ENCODE data around the gene METTL15.
"Not testable (repeated sequence)": the region's sequence is repeated elsewhere in the genome, so short reads cannot be mapped to it uniquely, and the experiment has no call there.

METTL15 gene

GRCh38 chr11:28107750-28108618 is at the start of gene METTL15, which contains the start of gene KIF18A:
Gene METTL15 (plus strand): TSS chr11:28108388. CDS start chr11:28113335, 4,947 bp downstream.
Gene KIF18A (minus strand): TSS chr11:28108156. CDS start chr11:28097947, 10,209 bp downstream.
- peak; percentile 97 to 99 for DNase-seq

- DNase-seq, result no peak
These were observed 36.9 kb upstream of the METTL15 start for GRCh38 chr11:28071305-28071704.

- no peak for DNase-seq
These were observed 35.9 kb upstream of the METTL15 start for GRCh38 chr11:28072321-28072720.

GRCh38 chr11:28077521-28077920 is 30.7 kb upstream of the METTL15 start:
- peak in 1 of 2 experiments; percentile 66 for DNase-seq

- DNase-seq, result no peak
These were observed 25.1 kb upstream of the METTL15 start for GRCh38 chr11:28083118-28083517.

- no peak for DNase-seq
These were observed 21.6 kb upstream of the METTL15 start for GRCh38 chr11:28086569-28086968.

- not testable (repeated sequence) for DNase-seq
These were observed 21.0 kb upstream of the METTL15 start for GRCh38 chr11:28087192-28087591.

GRCh38 chr11:28087693-28088092 is 20.5 kb upstream of the METTL15 start:
- not testable (repeated sequence) for DNase-seq

GRCh38 chr11:28089378-28089777 is 18.8 kb upstream of the METTL15 start:
- DNase-seq, result no peak

GRCh38 chr11:28090052-28090749 is 18.0 kb upstream of the METTL15 start:
- no peak for DNase-seq

- DNase-seq, result no peak
These were observed 15.4 kb upstream of the METTL15 start for GRCh38 chr11:28092786-28093185.

- DNase-seq, result no peak
These were observed 9.9 kb upstream of the METTL15 start for GRCh38 chr11:28098257-28098656.

GRCh38 chr11:28099715-28100114 is 8.5 kb upstream of the METTL15 start:
- no peak for DNase-seq

- no peak for DNase-seq
These were observed 7.5 kb upstream of the METTL15 start for GRCh38 chr11:28100665-28101064.

GRCh38 chr11:28102300-28102699 is 5.9 kb upstream of the METTL15 start:
- not testable (repeated sequence) for DNase-seq

- no peak for DNase-seq
These were observed 3.8 kb upstream of the METTL15 start for GRCh38 chr11:28104425-28104824.

- no peak for DNase-seq
These were observed 3.2 kb upstream of the METTL15 start for GRCh38 chr11:28104984-28105383.

- DNase-seq, result peak in 1 of 2 experiments; percentile 48
These were observed 2.3 kb upstream of the METTL15 start for GRCh38 chr11:28105869-28106268.

GRCh38 chr11:28106353-28107043 is 1.7 kb upstream of the METTL15 start:
- DNase-seq, result no peak

GRCh38 chr11:28107191-28107749 is 918 bp upstream of the METTL15 start:
- peak in 1 of 2 experiments; percentile 33 for DNase-seq

GRCh38 chr11:28108958-28109357 is 770 bp downstream of the METTL15 start:
- DNase-seq, result no peak

- peak; percentile 69 to 84 for DNase-seq
These were observed 2.1 kb downstream of the METTL15 start for GRCh38 chr11:28110108-28110820.

Data from NCI-H2081 (cell line).